ENCODE results near the gene EFNA1.
A peak's percentile ranks its signal among the peaks of the same experiment; 100 is the strongest.

DNA sequence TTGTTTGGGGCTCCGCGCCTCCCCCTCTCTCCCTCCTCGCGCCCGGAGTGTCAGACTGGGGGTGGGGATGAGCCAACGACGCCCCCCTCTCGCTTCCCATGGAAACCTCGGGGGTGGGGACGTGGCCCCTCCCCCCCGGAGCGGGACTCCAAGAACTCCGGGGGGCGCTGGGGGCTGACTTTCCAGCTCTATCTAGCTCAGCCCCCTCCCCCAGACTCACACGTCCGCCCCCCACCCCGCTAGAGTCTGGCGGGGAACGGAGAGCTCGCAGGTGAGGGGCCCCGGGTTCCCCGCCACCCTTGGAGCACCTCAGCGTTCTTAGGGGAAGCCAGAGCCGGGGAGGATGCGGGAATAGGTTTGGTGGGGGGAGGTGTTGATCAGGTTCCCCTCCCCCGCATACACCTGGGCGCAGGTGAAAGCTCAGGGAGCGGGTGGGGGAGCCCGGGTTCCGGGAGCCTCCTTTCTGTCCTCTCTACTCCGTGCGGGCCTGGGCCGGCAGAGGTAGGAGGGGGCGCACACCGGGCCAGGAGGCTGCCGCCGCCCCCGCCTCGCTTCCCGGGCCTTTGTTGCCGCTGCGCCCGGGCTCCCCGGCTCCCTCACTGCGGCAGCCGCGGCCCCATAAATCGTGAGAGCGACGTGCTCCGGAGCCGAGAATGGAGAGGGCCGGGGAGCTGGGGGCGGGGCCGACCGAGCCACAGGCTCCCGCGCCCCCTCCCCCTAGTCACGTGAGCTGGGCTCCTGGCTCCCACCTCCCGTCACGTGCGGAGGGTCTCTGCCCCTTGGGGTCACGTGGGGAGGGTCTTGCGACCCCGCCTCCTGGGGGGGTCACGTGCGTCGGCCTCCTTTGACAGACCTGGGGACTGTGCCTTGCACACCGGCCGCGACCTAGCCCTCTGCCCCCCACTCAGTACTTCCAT lies 47.1 kb upstream of the EFNA1 start:
- TF ChIP-seq CTCF (conservative IDR thresholded peaks at IDR 0.05; ENCODE audit: low read depth in 2 of 2) (no peak), POLR2AphosphoS5 (IDR thresholded peaks at IDR 0.05; ENCODE audit: low read depth) (peak; percentile 62)

Measured in GM23338 (cell line).